BLaER1 treated with 17β-estradiol and CSF1 and Interleukin-3, amounts not matched to agents 10 nM and 100 nM (cell line): ENCODE results near the gene FGD4.

Source experiments
- H3K27ac ChIP-seq, 11 experiments: shearing (Covaris generic); formaldehyde crosslinking; 2 replicates each; pipeline ENCODE4 v1.8.1; 2022
- H3K27me3 ChIP-seq, 11 experiments: shearing (Covaris generic); formaldehyde crosslinking; 2 replicates each; pipeline ENCODE4 v1.8.1; 2022
- H3K36me3 ChIP-seq, 11 experiments: shearing (Covaris generic); formaldehyde crosslinking; 2 replicates each; pipeline ENCODE4 v1.8.1; 2022
- H3K4me1 ChIP-seq, 10 experiments: shearing (Covaris generic); formaldehyde crosslinking; 2 replicates each; pipeline ENCODE4 v1.8.1; 2022
- H3K4me2 ChIP-seq, 11 experiments: shearing (Covaris generic); formaldehyde crosslinking; 2 replicates each; pipeline ENCODE4 v1.8.1; 2022
- H3K4me3 ChIP-seq, 10 experiments: shearing (Covaris generic); formaldehyde crosslinking; 2 replicates each; pipeline ENCODE4 v1.8.1; 2022
- H3K9ac ChIP-seq, 11 experiments: shearing (Covaris generic); formaldehyde crosslinking; 2 replicates each; pipeline ENCODE4 v1.8.1; 2022
- H3K9me3 ChIP-seq, 11 experiments: shearing (Covaris generic); formaldehyde crosslinking; replicated peaks in 1 of 11; 2 replicates each; pipeline ENCODE4 v1.8.1; 2022
- H4K20me1 ChIP-seq, 11 experiments: shearing (Covaris generic); formaldehyde crosslinking; 2 replicates each; pipeline ENCODE4 v1.8.1; 2022
- Cebpa-rat ChIP-seq, 11 experiments: shearing (Covaris generic); IDR thresholded peaks; 2 replicates each; pipeline ENCODE4 v1.8.1; 2022

FGD4 gene

DNA sequence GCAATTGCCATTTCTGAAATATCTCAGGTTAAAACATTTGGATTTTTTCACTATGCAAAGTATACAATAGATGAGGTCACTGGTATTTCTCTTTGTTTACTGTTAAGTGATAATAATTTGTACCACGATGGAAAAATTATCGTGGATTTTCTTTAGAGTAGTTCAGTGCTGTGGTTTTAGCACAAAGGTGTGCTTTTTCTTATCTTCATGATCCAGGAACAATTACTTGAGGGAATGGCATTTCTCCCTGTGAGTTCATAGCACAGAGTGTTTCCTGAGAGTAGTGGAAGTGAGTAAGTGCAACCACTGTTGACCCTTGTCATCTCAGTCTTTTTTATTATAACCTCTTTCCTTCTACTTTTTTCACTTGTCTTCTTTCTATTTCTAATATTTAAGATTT is 86.8 kb downstream of the FGD4 start:
- H3K4me1 ChIP-seq: peaks cover 20 to 73% (median 30%) of the 10 kb centered on the region in 10 experiments
- TF ChIP-seq Cebpa-rat (IDR thresholded peaks at IDR 0.05): no peak
- peak overlapping the region in 2 of 10 experiments; percentile 35 to 46; a peak in 4 of 20 replicates for H3K4me3 ChIP-seq
- H3K9ac ChIP-seq: peak overlapping the region in 3 of 11 experiments; percentile 36 to 75 (median 68); a peak in 5 of 22 replicates
- 0 out of 22 replicates have a peak, but pooled peaks cover 0 to 6% (median 0%) of the 10 kb centered on the region in 11 experiments for H3K9me3 ChIP-seq
- no peaks in the 10 kb centered on the region for H4K20me1 ChIP-seq
- H3K27me3 ChIP-seq: no peaks in the 10 kb centered on the region
- H3K36me3 ChIP-seq: no peaks in the 10 kb centered on the region
- peak overlapping the region in 4 of 11 experiments; percentile 33 to 91 (median 88); a peak in 7 of 22 replicates for H3K4me2 ChIP-seq
- peak overlapping the region in 4 of 11 experiments; percentile 76 to 97 (median 94); a peak in 7 of 22 replicates for H3K27ac ChIP-seq

DNA sequence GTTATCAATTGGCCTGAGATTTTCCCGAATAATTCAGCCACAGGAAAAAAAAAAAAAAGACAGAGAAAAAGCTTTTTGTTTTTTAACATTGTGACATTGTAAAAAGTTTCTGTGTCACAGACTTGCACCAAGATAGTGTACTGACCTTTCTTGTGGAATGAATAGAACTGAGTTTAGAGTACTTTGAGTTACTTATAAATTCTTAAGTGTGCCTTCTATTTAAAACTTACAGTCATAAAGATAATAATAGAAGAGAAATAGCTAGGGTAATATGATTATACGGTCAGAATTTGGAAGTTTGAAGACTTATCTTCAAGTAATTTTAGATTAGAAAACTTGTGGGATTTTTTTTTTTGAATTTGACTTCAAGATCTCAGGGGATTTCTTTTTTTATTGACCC is 88.8 kb downstream of the FGD4 start:
- H4K20me1 ChIP-seq: no peaks in the 10 kb centered on the region
- H3K9me3 ChIP-seq: 0 out of 22 replicates have a peak, but pooled peaks cover 0 to 6% (median 0%) of the 10 kb centered on the region in 11 experiments
- TF ChIP-seq Cebpa-rat (IDR thresholded peaks at IDR 0.05): no peak
- H3K4me3 ChIP-seq: peak overlapping the region in 2 of 10 experiments; percentile 35 to 46; a peak in 2 of 20 replicates
- no peaks in the 10 kb centered on the region for H3K27me3 ChIP-seq
- no peaks in the 10 kb centered on the region for H3K36me3 ChIP-seq
- H3K4me1 ChIP-seq: peaks cover 7 to 54% (median 12%) of the 10 kb centered on the region in 10 experiments
- 0 out of 22 replicates have a peak overlapping the region, but pooled peaks of 1 of the 11 experiments have one; percentile 97 for H3K27ac ChIP-seq
- peak overlapping the region in 2 of 11 experiments; percentile 90 to 91; a peak in 3 of 22 replicates for H3K4me2 ChIP-seq
- H3K9ac ChIP-seq: no peak overlapping the region

DNA sequence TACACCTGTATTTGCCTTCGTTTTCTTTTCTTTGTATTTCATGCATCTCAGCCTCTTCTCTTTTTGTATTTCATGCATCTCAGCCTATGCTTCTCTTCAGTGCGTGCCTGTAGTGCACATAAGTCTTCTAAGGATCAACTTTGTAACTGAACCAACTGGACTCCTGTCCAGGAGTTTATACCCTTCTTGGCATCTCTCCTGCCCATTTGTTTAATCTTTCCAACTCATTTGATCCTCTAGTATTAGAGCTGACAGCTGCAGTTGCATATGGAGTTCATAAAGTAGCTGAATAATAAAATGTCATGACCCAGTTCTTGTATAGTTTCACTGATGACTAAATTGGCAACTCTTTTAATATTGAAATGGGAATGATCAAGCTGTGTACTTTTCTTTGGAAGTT is 89.7 kb downstream of the FGD4 start:
- no peak overlapping the region for H3K27ac ChIP-seq
- no peak overlapping the region for H3K9ac ChIP-seq
- H3K36me3 ChIP-seq: no peaks in the 10 kb centered on the region
- peak overlapping the region in 2 of 11 experiments; percentile 28 to 91; a peak in 2 of 22 replicates for H3K4me2 ChIP-seq
- H4K20me1 ChIP-seq: no peaks in the 10 kb centered on the region
- no peak for TF ChIP-seq Cebpa-rat (IDR thresholded peaks at IDR 0.05)
- H3K27me3 ChIP-seq: no peaks in the 10 kb centered on the region
- H3K9me3 ChIP-seq: 0 out of 22 replicates have a peak, but pooled peaks cover 0 to 6% (median 0%) of the 10 kb centered on the region in 11 experiments
- H3K4me3 ChIP-seq: peak overlapping the region in 1 of 10 experiments; percentile 46; a peak in 2 of 20 replicates
- peaks cover 0 to 45% (median 3%) of the 10 kb centered on the region in 10 experiments; a peak in 9 of 20 replicates for H3K4me1 ChIP-seq

DNA sequence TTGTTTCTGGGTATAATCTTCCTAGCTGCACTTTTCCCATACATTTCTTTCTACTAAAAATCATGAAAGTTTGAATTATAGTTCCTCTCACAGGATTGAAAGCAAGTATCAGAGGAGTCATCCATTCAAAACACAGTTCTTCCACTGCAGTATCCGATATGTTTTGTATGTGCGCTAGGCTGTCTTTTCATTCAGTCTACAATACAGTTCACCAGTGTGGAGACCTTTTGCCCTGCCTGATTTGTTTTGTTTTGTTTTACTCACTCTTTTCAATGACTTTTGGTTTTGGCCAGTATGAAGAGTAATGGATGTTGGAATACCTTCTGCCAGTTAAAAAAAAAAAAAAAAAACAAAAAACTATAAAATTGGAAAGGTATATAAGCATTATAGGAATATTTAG is 91.4 kb downstream of the FGD4 start:
- Histone ChIP-seq H3K4me3 (no peak overlapping the region), H3K4me1 (peaks cover 14 to 42% (median 15%) of the 10 kb centered on the region in 10 experiments), H3K36me3 (no peaks in the 10 kb centered on the region), H3K27ac (no peak overlapping the region), H4K20me1 (no peaks in the 10 kb centered on the region), H3K9ac (no peak overlapping the region), H3K4me2 (peak overlapping the region in 1 of 11 experiments; percentile 4; a peak in 1 of 22 replicates), H3K9me3 (no peaks in the 10 kb centered on the region), H3K27me3 (no peaks in the 10 kb centered on the region)
- no peak for TF ChIP-seq Cebpa-rat (IDR thresholded peaks at IDR 0.05)

DNA sequence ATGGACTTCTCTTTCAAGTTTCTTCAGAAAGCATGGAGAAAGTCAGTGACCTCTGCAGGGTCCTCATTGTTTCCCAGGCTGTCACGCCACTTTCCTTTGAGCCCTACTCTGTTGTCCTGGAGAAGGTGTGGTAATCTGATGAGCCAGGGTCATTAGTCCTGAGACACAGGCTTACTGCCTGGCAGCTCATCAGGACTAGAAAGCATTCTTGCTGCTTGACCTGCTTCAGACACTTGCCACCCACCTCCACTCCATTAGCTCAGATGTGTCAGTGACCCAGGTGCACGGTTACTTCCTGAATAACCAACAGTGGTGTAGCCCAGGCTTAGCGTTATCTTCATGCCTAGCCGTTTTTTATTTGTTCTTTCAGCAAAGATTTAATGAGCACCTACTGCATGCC is 93.9 kb downstream of the FGD4 start:
- Histone ChIP-seq H3K9me3 (no peaks in the 10 kb centered on the region), H3K9ac (no peak overlapping the region), H3K4me2 (no peak overlapping the region), H4K20me1 (no peaks in the 10 kb centered on the region), H3K36me3 (no peaks in the 10 kb centered on the region), H3K27me3 (no peaks in the 10 kb centered on the region), H3K4me3 (no peak overlapping the region), H3K27ac (no peak overlapping the region), H3K4me1 (peaks cover 18 to 44% (median 37%) of the 10 kb centered on the region in 10 experiments)
- no peak for TF ChIP-seq Cebpa-rat (IDR thresholded peaks at IDR 0.05)

DNA sequence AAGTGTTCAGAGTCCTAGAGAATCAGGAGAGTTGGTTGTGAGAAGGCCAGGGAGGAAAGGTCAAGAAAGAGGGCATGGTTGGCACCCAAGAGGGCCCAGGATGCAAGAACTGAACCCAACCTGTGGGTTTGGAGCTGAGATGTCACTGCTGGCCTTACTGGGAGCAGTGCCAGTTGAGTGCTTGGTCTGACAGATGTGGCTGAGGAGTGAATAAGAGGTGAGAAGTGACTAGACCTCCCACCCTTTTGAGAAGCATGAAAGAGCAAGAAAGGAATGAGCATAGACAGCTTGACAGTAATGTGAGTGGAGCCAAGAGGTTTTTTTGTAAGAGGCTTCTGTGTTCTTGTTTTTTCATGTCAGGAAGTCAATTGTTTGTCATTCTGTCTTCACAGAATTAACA is 95.3 kb downstream of the FGD4 start:
- no peak for TF ChIP-seq Cebpa-rat (IDR thresholded peaks at IDR 0.05)
- 0 out of 22 replicates have a peak overlapping the region, but pooled peaks of 1 of the 11 experiments have one; percentile 12 for H3K9ac ChIP-seq
- H3K27me3 ChIP-seq: no peaks in the 10 kb centered on the region
- H3K9me3 ChIP-seq: no peaks in the 10 kb centered on the region
- H3K4me2 ChIP-seq: peak overlapping the region in 9 of 11 experiments; percentile 7 to 74 (median 48); a peak in 13 of 22 replicates
- no peaks in the 10 kb centered on the region for H4K20me1 ChIP-seq
- no peak overlapping the region for H3K4me3 ChIP-seq
- H3K36me3 ChIP-seq: no peaks in the 10 kb centered on the region
- peaks cover 20 to 43% (median 37%) of the 10 kb centered on the region in 10 experiments for H3K4me1 ChIP-seq
- peak overlapping the region in 2 of 11 experiments; percentile 17 to 25; a peak in 2 of 22 replicates for H3K27ac ChIP-seq

DNA sequence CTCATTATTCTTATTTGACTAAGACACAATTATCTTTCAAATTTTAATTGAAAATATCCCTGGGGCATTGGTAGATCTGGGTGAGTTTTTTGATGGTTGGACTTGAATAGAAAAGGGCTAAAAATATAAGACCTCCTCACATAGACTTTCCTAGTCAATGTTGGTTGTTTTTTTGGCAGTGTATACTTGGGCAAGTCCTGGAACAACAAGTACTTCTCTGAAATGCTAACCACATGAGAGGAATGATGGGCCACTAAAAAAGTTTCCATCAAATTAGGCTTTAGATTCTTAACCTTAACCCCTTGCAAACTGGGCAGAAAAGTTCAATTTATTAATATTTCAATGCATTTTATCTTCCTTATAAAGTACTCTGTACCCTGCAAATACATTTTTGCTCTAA is 97.6 kb downstream of the FGD4 start:
- Histone ChIP-seq H3K4me2 (peak overlapping the region in 5 of 11 experiments; percentile 3 to 38 (median 20); a peak in 5 of 22 replicates), H3K27me3 (no peaks in the 10 kb centered on the region), H3K9ac (no peak overlapping the region), H3K27ac (no peak overlapping the region), H3K9me3 (no peaks in the 10 kb centered on the region), H3K4me1 (peaks cover 20 to 43% (median 36%) of the 10 kb centered on the region in 10 experiments), H3K36me3 (no peaks in the 10 kb centered on the region), H4K20me1 (0 out of 22 replicates have a peak, but pooled peaks cover 0 to 4% (median 0%) of the 10 kb centered on the region in 11 experiments), H3K4me3 (no peak overlapping the region)
- TF ChIP-seq Cebpa-rat (IDR thresholded peaks at IDR 0.05): no peak

DNA sequence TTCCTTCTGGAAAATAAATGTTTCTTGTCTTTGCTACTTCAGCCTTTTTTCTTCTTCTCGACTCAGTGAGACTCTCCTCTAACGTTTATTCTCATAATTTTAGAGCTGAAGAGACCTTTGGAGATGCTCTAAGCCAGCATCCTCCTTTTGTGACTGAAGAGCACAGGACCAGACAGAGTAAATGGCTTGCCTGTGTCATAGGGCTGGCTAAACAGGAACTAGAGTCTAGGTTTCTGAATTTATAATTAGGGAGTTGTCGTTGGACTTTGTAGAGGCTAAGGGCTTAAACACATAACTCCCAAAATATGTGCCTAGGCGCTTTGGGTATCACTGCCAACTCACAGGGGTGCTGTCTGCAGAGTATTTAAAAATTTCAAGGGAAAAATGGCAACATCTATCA is 98.5 kb downstream of the FGD4 start:
- H3K9ac ChIP-seq: no peak overlapping the region
- no peaks in the 10 kb centered on the region for H3K9me3 ChIP-seq
- H3K4me1 ChIP-seq: peaks cover 20 to 44% (median 37%) of the 10 kb centered on the region in 10 experiments
- peak overlapping the region in 9 of 11 experiments; percentile 6 to 61 (median 40); a peak in 14 of 22 replicates for H3K4me2 ChIP-seq
- no peaks in the 10 kb centered on the region for H3K27me3 ChIP-seq
- H3K36me3 ChIP-seq: no peaks in the 10 kb centered on the region
- no peak overlapping the region for H3K27ac ChIP-seq
- TF ChIP-seq Cebpa-rat (IDR thresholded peaks at IDR 0.05): no peak
- no peak overlapping the region for H3K4me3 ChIP-seq
- H4K20me1 ChIP-seq: 0 out of 22 replicates have a peak, but pooled peaks cover 0 to 7% (median 0%) of the 10 kb centered on the region in 11 experiments

DNA sequence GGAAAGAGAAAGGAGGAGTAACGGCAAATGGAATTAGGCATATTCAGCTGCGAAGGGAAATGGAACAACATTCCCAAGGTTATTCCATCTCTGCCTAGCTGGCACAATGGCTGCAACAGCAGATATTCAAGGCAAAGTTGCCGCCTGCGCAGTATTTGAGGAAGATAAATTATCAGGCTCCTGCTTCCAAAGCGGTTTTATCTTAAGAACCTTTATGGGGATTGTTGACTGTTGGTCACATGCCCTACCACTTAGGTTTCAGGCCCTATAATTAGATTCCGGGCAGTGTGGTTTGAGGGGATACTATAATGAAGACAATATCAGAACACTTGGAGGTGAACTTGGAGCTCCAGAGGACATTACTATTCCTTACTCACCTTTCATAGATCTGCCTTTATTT is 99.7 kb downstream of the FGD4 start:
- Histone ChIP-seq H4K20me1 (0 out of 22 replicates have a peak, but pooled peaks cover 0 to 8% (median 0%) of the 10 kb centered on the region in 11 experiments), H3K4me2 (no peak overlapping the region), H3K27ac (no peak overlapping the region), H3K4me3 (no peak overlapping the region), H3K9me3 (no peaks in the 10 kb centered on the region), H3K9ac (no peak overlapping the region), H3K36me3 (no peaks in the 10 kb centered on the region), H3K27me3 (no peaks in the 10 kb centered on the region), H3K4me1 (peaks cover 20 to 45% (median 37%) of the 10 kb centered on the region in 10 experiments)
- no peak for TF ChIP-seq Cebpa-rat (IDR thresholded peaks at IDR 0.05)
